ENCODE data around the gene CALCB. TPM values are rescaled to one million over a fixed set of nuclear protein-coding genes. Genes with fewer than 3 reads are reported as not detected.
"Not testable (repeated sequence)": the region's sequence is repeated elsewhere in the genome, so short reads cannot be mapped to it uniquely, and the experiment has no call there.

CALCB gene
- total RNA-seq, 2 experiments from 2014 or later: 0.91 to 1.4 TPM

DNA sequence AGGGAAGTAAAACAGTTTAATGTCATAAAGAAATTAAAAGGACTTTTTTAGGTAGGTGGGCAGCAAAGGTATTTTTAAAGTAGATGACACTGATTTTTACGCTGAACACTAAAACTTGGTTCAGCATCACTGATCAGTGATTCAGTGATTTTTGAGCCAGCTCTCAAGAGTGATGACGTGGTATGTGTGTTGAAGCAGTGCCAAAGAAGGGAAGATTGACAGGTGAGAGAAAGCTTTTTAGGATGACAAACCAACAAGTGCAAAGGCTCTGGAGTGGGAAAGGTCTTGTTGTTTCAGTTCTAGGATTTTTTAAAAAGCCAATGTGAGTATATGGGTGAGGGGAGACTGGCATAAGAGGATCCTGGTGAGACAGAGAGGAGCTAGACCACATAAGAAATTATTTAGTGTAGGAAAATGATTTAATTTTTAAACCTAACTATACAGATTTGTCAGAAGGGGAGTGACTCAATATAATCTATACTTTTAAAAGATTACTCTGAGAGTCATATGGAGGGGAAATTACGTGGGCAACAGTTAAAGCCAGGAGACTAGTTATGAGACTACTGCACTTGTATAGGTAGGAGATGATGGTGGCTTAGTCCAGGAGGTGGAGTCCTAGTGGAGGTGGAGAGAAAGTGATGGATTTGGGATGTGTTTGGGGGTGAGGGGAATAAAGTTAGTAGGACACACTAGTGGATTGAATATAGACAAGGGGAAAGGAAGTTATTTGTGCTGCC lies 17.6 kb upstream of the CALCB start:
- no peaks in the 10 kb centered on the region for H3K9me3 Mint-ChIP-seq (ENCODE audit: low read depth)
- no peak for DNase-seq
- CTCF ChIA-PET: interaction anchor here (1.3 to 1.4 kb wide), 2 partner anchors 11 to 50 kb away, joined by 3 to 4 read pairs; no protein-coding TSS in a partner anchor
- H3K4me3 Mint-ChIP-seq: no peak overlapping the region
- ATAC-seq: no peak
- peaks cover 4% of the 10 kb centered on the region for H3K4me1 Mint-ChIP-seq
- H3K36me3 Mint-ChIP-seq: no peaks in the 10 kb centered on the region
- no peak overlapping the region for H3K27ac Mint-ChIP-seq
- peaks cover 12% of the 10 kb centered on the region for H3K27me3 Mint-ChIP-seq

DNA sequence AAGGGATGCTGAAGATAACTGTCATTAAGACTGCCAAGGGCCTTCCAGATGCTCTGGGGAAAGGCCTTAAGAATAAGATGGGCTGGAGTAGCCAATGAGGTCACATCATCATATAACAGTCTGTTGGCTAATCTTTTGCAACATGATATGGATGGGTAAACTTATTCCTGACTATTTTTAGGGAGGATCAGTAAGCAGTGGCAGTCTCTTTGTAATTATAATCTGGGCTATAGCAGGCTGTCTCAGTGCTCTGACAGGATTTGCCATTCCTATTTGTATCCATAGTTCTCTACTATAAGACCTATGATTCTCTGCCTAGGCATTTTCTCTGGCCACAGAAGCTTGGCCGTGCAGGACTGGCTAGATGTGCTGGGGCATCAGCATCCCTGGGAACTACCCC lies 16.1 kb upstream of the CALCB start:
- CTCF ChIA-PET: interaction anchor here (1.4 to 1.7 kb wide), 2 partner anchors 12 to 149 kb away, joined by 3 to 4 read pairs; no protein-coding TSS in a partner anchor
- peaks cover 14% of the 10 kb centered on the region for H3K27me3 Mint-ChIP-seq
- DNase-seq (no peak), ATAC-seq (no peak)
- no peak overlapping the region for H3K27ac Mint-ChIP-seq
- no peaks in the 10 kb centered on the region for H3K9me3 Mint-ChIP-seq (ENCODE audit: low read depth)
- H3K4me1 Mint-ChIP-seq: peaks cover 4% of the 10 kb centered on the region
- H3K36me3 Mint-ChIP-seq: no peaks in the 10 kb centered on the region
- no peak overlapping the region for H3K4me3 Mint-ChIP-seq

DNA sequence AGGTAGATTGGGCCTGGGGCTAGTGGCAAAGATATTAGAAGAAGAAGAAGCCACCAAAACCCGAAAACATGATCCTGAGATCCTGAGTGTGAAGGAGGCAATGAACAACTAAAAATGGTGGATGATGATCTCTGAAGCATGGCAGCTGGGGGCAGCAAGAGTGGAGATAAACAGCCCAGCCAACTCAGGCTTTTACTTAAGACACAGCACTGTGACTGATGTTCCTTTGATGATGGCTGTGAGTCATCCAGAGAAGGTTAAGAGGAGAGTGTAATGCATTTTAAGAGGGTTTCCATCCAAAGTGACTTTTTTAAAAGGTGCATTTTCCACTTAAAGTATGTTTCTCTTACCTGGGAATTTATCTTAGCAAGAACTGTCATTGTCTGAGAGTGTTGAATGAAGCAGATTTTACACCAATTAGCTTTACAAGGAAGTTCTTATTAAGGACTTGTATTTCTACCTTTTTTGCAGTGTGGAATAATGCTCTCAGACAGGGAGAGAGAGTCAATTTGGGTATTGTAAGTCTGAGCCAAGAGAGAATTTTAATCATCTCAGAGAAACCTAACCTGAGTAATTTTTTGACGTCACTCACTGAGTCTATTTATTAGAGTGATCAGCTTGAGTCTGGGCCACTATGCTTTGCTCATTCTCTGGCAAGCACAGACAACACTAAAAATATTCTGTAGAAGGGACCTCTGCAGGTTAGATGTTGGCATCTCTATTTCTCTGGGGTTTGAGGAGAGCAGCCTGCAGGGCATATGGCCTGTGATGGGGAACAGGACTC lies 14.1 kb upstream of the CALCB start:
- Mint-ChIP-seq H3K27ac (no peak overlapping the region), H3K4me3 (no peak overlapping the region), H3K27me3 (peaks cover 25% of the 10 kb centered on the region), H3K9me3 (ENCODE audit: low read depth) (no peaks in the 10 kb centered on the region), H3K4me1 (no peaks in the 10 kb centered on the region), H3K36me3 (no peaks in the 10 kb centered on the region)
- CTCF ChIA-PET: interaction anchor here (0.6 to 2.2 kb wide), 3 partner anchors 14 to 151 kb away, joined by 3 to 10 read pairs (median 4); partner anchors contain the start of gene CALCB
- DNase-seq: no peak
- ATAC-seq: no peak

DNA sequence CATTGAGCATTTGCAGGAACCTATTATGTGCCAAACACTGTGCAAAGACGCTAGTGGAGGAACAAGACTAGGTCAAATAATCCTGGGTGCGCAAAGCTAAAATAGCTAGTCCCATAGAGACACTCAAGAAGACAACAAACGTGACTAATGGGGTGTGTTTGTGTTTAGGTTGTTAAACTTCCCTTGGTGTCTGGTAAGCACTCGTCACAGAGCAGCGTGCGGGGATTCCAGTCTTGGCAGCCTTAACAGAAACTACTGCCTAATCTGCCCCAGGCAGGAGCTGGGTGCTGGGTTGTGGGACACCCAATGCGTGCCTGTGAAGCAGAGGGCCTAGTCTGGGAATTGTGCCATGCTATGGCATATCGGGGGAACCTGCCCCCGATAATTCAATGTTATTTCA lies 10.8 kb upstream of the CALCB start:
- Mint-ChIP-seq H3K27ac (no peak overlapping the region), H3K36me3 (no peaks in the 10 kb centered on the region), H3K4me1 (no peaks in the 10 kb centered on the region), H3K9me3 (ENCODE audit: low read depth) (no peaks in the 10 kb centered on the region), H3K4me3 (no peak overlapping the region), H3K27me3 (peaks cover 40% of the 10 kb centered on the region)
- ATAC-seq (no peak), DNase-seq (no peak)
- CTCF ChIA-PET: interaction anchor here (1.2 to 1.3 kb wide), 3 partner anchors 9 to 13 kb away, joined by 3 read pairs; no protein-coding TSS in a partner anchor

DNA sequence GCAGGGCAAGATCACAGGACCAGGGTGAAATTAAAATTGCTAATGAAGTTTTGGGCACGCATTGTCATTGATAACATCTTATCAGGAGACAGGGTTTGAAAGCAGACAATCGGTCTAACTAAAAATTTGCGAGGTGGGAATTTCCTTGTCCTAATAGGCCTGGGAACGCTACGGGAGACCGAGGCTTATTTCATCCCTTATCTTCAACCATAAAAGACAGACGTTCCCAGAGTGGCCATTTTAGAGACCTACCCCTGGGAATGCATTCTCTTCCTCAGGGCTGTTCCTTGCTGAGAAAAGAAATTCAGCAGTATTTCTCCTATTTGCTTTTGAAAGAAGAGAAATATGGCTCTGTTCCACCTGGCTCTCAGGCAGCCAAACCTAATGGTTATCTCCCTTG lies 3.6 kb upstream of the CALCB start:
- Mint-ChIP-seq H3K27me3 (peaks cover 35% of the 10 kb centered on the region), H3K4me1 (peaks cover 13% of the 10 kb centered on the region)
- not testable (repeated sequence) for H3K4me3 Mint-ChIP-seq; H3K36me3 Mint-ChIP-seq; H3K9me3 Mint-ChIP-seq (ENCODE audit: low read depth); DNase-seq; ATAC-seq; H3K27ac Mint-ChIP-seq
- CTCF ChIA-PET: interaction anchor here (9.0 kb wide), 1 partner anchor 161 kb away, joined by 187 read pairs; no protein-coding TSS in a partner anchor

DNA sequence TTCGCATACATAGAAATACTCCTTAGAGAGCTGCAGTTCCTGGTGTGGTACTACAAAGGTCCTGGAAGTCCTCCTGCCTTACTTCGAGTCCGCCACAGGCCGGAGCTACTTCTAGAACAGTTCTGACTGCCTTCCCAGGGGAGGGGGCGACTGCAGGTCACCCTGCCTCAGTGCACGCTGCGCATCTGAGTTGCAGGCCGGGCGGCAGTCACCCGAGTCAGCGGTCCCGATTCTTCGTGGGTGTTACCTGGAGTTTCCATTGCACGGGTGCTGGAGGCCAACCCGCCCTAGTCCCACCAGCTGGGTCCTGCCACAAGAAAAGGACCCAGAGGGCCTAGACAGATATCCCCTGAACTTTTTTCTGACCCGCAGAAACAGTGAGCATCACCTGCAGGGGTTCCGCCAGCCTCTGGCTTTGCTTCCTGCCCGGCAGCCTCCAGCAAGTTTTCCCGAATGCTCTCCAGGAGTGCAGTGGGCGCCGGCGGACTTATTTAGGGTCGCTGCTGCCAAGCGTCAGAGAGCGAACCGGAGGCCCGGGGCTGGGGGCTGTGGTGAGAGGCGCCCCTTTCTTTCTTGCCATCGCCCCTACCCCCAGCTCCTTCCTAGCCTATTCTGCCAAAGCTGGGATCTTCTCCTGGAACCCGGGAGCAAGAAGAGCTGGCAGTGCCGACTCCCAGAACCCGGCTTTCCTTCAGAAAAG lies 1.7 kb upstream of the CALCB start:
- Mint-ChIP-seq H3K4me3 (no peak overlapping the region), H3K9me3 (ENCODE audit: low read depth) (peaks cover 2% of the 10 kb centered on the region), H3K4me1 (peaks cover 18% of the 10 kb centered on the region), H3K36me3 (no peaks in the 10 kb centered on the region), H3K27ac (no peak overlapping the region), H3K27me3 (peaks cover 29% of the 10 kb centered on the region)
- no peak for DNase-seq
- CTCF ChIA-PET: interaction anchor here (5.3 to 9.0 kb wide), 2 partner anchors 96 to 163 kb away, joined by 56 to 187 read pairs; no protein-coding TSS in a partner anchor
- ATAC-seq: no peak

DNA sequence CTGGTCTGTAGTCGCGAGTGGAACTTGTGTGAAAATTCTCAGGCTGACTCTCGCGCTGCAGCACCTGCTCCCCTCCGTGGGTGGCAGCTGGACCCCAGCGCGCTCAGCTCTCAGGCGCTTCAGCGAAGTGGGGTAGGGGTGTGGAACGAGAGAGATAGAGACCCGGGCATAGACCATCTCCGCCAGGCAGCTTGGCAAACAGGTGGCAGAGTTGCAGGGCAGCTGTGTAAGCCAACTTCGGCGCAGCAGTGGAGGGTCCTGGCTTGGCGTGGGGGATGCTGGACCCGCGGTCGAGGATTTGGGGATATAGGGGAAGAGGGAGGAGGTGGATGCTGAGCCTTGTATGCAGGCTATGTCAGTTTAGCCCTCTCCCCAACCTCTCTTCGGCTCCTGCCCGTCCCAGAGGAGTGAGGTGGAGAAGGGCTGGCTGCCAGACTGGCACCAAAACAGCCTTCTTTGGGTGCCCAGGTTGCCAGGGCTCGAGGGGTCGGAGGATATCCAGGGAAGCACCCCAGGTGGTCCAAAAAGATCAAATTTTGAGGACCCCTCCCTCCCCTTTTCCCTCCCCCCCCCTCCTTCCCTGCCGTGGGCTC lies 746 bp upstream of the CALCB start:
- H3K27ac Mint-ChIP-seq: no peak overlapping the region
- DNase-seq (no peak), ATAC-seq (no peak)
- H3K36me3 Mint-ChIP-seq: no peaks in the 10 kb centered on the region
- H3K27me3 Mint-ChIP-seq: peaks cover 27% of the 10 kb centered on the region
- CTCF ChIA-PET: interaction anchor here (2.6 to 9.0 kb wide), 6 partner anchors 13 to 164 kb away, joined by 9 to 187 read pairs (median 15); no protein-coding TSS in a partner anchor
- H3K9me3 Mint-ChIP-seq (ENCODE audit: low read depth): peaks cover 2% of the 10 kb centered on the region
- no peak overlapping the region for H3K4me3 Mint-ChIP-seq
- peaks cover 21% of the 10 kb centered on the region for H3K4me1 Mint-ChIP-seq

DNA sequence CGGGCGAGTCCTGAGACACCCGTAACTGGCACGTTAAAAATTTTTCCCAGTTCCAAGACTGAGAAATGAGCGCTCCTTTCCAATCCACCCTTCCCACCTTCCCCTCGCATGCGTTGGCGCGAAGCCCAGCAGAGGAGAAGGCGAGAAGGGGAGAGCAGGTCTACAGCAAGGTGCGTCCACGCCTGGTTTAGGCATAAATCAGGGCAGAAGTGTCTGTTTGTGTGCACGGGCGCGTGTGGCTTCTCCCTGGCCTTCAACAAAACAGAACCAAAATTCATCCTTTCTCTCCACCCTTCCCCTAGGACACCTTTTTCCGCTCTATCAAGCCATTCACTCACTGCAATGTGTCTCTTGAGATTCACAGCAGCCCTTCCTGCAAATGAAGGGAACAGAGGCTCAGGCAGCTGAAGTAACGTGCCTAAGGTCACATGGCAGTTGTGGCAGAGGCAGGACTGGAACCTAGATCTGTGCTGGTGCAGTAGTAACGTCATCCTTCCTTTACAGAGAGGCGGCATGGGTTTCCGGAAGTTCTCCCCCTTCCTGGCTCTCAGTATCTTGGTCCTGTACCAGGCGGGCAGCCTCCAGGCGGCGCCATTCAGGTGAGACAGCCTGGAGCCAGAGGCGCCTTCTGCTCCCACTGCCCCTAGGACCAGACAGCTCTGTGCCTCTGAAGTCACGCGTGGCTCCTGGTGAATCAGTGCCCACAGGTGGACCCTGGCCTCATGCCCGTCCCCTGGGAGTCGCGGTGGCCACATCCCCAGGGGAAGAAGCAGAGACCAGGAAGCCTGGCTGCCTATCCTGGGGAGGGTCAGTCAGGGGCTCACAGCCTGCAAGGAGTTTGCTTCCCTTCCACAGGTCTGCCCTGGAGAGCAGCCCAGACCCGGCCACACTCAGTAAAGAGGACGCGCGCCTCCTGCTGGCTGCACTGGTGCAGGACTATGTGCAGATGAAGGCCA lies 1.1 kb downstream of the CALCB start:
- H3K36me3 Mint-ChIP-seq: no peaks in the 10 kb centered on the region
- H3K27ac Mint-ChIP-seq: peak overlapping the region; percentile 47
- CTCF ChIA-PET: interaction anchor here (0.6 to 9.0 kb wide), 39 partner anchors 9 to 574 kb away, joined by 3 to 187 read pairs (median 5); partner anchors contain the start of gene COPB1

DNA sequence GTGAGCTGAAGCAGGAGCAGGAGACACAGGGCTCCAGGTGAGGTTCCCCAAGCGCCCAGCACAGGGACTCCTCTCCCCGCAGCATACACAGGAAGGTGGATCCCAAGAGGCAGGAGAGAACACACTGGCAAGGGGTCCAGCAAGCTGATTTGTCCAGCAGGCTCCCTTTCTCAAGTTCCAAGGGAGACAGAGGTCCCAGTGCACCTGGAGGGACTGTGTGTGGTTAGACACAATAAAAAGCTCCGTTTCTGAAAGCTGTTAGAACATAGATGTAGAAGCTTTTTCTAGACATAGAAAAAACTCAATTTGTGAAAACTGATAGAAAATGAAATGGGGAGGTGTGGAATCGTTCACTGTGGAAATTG lies 1.8 kb downstream of the CALCB start:
- no peaks in the 10 kb centered on the region for H3K36me3 Mint-ChIP-seq
- H3K27me3 Mint-ChIP-seq: peaks cover 31% of the 10 kb centered on the region
- no peak for ATAC-seq
- H3K9me3 Mint-ChIP-seq (ENCODE audit: low read depth): no peaks in the 10 kb centered on the region
- H3K27ac Mint-ChIP-seq: no peak overlapping the region
- no peak for DNase-seq
- CTCF ChIA-PET: interaction anchor here (0.6 to 9.0 kb wide), 33 partner anchors 10 to 575 kb away, joined by 3 to 187 read pairs (median 5); partner anchors contain the start of gene COPB1
- no peak overlapping the region for H3K4me3 Mint-ChIP-seq
- peaks cover 21% of the 10 kb centered on the region for H3K4me1 Mint-ChIP-seq

More for the DNA sequence above, 1.1 kb downstream of the CALCB start:
- Mint-ChIP-seq H3K9me3 (ENCODE audit: low read depth) (no peaks in the 10 kb centered on the region), H3K4me1 (peaks cover 21% of the 10 kb centered on the region), H3K27me3 (peaks cover 30% of the 10 kb centered on the region), H3K4me3 (peak overlapping the region; percentile 70)
- peak; percentile 89 for ATAC-seq
- DNase-seq: peak; percentile 91

DNA sequence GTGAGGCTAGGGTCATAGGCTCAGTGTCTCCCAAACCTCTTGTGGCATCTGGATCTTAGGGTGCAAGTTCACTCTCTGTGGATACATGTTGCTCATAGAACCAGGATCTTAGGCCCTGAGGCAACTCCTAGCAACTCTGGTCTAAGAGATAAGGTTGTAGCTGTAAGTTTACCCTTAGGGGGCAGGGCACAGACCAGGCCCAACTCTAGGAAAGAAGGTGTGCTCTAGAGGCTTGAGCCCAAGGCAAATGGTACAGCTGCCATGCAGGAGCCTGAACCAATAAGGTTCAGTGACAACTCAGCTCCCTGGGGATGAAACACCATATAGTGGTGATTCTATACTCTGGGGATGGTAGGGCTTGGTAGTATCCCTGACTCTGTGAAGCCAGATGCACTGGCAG lies 17.8 kb downstream of the CALCB start:
- Mint-ChIP-seq H3K36me3 (peaks cover 3% of the 10 kb centered on the region), H3K4me3 (no peak overlapping the region), H3K27ac (no peak overlapping the region), H3K4me1 (peaks cover 19% of the 10 kb centered on the region), H3K27me3 (peaks cover 32% of the 10 kb centered on the region), H3K9me3 (ENCODE audit: low read depth) (peaks cover 2% of the 10 kb centered on the region)
- CTCF ChIA-PET: interaction anchor here (1.0 to 6.0 kb wide), 4 partner anchors 10 to 184 kb away, joined by 3 to 26 read pairs (median 12); no protein-coding TSS in a partner anchor
- ATAC-seq: no peak
- no peak for DNase-seq

DNA sequence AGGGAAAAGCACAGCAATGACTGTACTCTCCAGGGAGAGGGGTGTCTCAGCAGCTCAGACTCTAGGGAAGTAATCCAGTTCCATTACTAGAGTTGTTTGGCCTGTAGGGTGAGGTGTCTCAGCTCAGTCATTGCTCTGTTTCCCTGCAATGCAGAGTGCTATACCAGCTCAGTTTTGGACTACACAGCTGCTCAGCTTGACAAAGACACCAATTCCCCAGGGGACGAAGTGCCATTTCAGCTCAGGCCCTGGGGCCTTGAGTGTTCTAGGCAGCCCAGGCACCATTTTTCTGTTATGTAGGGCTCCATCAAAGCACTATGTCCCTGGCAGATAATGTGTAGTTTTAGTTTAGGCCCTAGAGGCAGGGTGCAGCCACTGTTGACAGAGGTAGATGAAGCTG lies 18.2 kb downstream of the CALCB start:
- Mint-ChIP-seq H3K4me3 (no peak overlapping the region), H3K27me3 (peaks cover 29% of the 10 kb centered on the region), H3K4me1 (peaks cover 19% of the 10 kb centered on the region), H3K36me3 (peaks cover 3% of the 10 kb centered on the region), H3K9me3 (ENCODE audit: low read depth) (peaks cover 2% of the 10 kb centered on the region), H3K27ac (no peak overlapping the region)
- ATAC-seq (no peak), DNase-seq (no peak)
- CTCF ChIA-PET: interaction anchor here (1.0 to 6.0 kb wide), 5 partner anchors 9 to 184 kb away, joined by 3 to 26 read pairs (median 6); no protein-coding TSS in a partner anchor

DNA sequence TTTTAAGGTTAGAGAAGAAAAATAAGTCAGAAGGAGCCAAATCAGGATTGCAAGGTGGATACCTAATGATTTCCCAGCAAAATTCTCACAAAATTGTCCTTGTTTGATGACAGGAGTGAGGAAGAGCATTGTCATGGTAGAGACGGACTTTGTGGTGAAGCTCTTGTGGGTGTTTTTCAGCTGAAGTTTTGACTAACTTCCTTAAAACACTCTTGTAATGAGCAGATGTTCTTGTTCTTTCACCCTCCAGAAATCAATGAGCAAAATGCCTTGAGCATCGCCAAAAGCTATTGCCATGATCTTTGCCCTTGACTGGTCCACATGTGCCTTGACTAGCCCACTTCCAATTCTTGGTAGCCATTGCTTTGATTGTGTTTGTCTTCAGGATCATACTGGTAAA lies 20.0 kb downstream of the CALCB start:
- H3K4me1 Mint-ChIP-seq: peaks cover 18% of the 10 kb centered on the region
- ATAC-seq (no peak), DNase-seq (no peak)
- CTCF ChIA-PET: interaction anchor here (1.4 to 6.0 kb wide), 3 partner anchors 18 to 186 kb away, joined by 3 to 26 read pairs (median 19); no protein-coding TSS in a partner anchor
- peaks cover 3% of the 10 kb centered on the region for H3K36me3 Mint-ChIP-seq
- no peak overlapping the region for H3K4me3 Mint-ChIP-seq
- no peak overlapping the region for H3K27ac Mint-ChIP-seq
- H3K27me3 Mint-ChIP-seq: peaks cover 21% of the 10 kb centered on the region
- peaks cover 2% of the 10 kb centered on the region for H3K9me3 Mint-ChIP-seq (ENCODE audit: low read depth)
